ENCODE results near the gene TSFM.

The TSFM gene

GRCh38 chr12:57821474-57822214, 39.1 kb downstream of the TSFM start:
- H3K4me3 ChIP-seq (ENCODE audit: control insufficient read depth, low read depth, low read length): no peak overlapping the region
- DNase-seq (ENCODE audit: low read depth): no peak
- TF ChIP-seq CTCF (conservative IDR thresholded peaks at IDR 0.05; ENCODE audit: control insufficient read depth, insufficient read depth, low read depth, low read length): no peak

- DNase-seq (ENCODE audit: low read depth): no peak
- H3K4me3 ChIP-seq (ENCODE audit: control insufficient read depth, low read depth, low read length): no peak overlapping the region
- TF ChIP-seq CTCF (conservative IDR thresholded peaks at IDR 0.05; ENCODE audit: control insufficient read depth, insufficient read depth, low read depth, low read length): no peak
Measured at GRCh38 chr12:57822392-57823130, 40.0 kb downstream of the TSFM start.

DNA sequence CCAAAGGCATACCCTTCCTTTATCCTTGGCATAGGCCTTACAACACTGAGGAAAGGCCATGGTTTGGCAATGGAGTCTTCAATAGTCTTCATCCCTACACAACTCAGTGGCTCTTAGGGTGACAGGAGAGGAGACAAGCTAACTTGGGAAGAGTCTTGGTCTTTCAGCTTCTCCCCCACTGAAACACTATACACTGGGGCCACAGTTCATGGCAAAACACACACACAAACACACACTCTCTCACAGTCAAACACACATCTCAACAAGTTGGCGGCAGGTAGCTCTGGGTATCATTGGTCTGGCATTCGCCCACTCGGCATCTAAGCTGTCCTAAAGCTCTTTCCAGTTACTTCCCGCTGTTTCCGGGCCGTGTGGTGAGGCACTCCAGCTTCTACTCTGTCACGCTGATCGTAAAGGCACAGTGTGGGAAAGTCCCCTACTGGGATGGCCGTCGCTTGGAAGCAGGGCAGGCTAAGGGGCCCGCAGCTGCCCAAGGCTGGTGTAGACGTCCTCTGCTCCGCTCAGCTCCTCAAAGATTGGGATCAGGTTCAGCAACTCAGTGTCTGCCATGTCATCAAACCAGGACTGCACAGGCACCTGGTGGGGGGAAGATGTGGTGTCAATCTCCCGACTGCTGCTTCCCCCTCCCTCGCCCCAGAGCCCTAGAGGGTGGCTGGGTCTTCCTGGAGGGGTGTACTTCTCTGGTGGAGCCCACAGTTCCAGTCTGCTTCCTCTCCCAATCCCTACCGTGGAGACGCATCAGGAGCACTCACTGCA, 40.7 kb downstream of the TSFM start:
- TF ChIP-seq CTCF (conservative IDR thresholded peaks at IDR 0.05; ENCODE audit: control insufficient read depth, insufficient read depth, low read depth, low read length): no peak
- no peak overlapping the region for H3K4me3 ChIP-seq (ENCODE audit: control insufficient read depth, low read depth, low read length)
- DNase-seq (ENCODE audit: low read depth): no peak

DNA sequence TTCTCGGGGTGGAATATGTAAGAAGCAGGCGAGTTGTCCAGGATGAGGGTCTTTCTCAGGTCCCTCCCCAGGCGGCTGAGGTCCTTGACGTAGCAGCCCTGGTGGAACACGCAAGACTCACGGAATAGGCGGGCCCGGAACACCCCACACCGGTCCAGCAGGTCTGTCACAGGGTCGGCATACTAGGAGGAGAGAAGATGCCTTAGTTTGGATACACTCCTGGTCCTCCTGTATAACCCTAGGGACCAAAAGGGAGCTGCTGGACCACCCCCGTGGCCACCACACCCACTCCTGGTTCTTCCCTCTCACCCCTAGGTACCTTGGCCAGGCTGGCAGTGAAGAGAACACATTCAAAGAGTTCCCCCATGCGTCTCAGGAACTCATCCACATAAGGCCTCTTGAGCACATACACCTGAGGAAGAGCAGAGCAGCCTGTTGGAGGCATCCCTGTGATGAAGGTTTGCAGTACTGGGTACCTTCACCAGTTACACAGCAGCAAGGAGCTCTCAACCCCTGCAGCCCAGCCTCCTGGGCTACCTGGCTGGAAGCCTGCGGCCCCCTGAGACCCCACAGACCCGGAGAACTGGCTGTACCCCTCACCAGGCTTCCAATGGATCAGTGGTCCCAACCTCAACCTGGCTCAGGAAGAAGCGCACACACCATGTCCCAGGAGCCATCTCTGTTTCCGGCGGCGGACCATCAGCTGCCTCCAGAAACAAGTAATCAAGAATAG, 41.5 kb downstream of the TSFM start:
- no peak for DNase-seq (ENCODE audit: low read depth)
- TF ChIP-seq CTCF (conservative IDR thresholded peaks at IDR 0.05; ENCODE audit: control insufficient read depth, insufficient read depth, low read depth, low read length): no peak
- H3K4me3 ChIP-seq (ENCODE audit: control insufficient read depth, low read depth, low read length): no peak overlapping the region

DNA sequence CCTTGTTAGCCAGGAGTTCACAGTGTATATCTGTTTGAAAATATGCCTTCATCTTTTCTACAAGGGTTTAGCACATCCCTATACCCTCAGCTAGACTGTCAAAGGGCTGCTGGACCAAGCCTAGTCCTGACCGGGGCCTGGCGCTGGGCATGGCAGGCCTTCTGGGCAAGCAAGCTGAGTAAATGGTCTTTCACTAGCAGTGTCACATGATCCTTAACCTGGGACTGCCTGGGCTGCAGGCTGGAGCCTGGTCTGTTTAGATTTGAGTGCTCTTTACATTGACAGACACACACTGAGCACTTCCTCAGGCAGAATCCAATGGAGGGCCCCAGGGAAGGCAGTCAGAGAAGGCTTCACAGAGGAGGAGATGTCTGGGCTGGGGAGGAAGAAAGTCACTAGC, 42.9 kb downstream of the TSFM start:
- H3K4me3 ChIP-seq (ENCODE audit: control insufficient read depth, low read depth, low read length): no peak overlapping the region
- DNase-seq (ENCODE audit: low read depth): no peak
- TF ChIP-seq CTCF (conservative IDR thresholded peaks at IDR 0.05; ENCODE audit: control insufficient read depth, insufficient read depth, low read depth, low read length): no peak

DNA sequence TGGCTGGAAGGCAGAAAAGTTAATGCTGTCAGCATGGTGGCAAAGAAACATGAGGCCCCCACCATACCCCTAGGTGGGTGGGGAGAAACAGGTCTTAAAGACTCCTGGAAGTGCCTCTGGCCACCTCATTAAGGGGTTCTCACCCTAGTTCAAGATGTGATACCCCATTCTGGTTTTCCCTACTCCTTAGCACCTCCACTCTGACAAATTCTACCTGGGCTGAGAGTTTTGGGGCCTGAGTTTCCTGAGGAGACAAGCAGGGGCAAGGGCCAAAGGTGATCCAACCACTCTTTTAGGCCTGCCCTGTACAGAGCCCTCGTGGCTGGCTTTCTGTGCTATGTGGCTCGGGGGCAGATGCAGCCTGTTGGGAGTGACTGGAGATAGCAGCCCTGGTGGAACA, 43.8 kb downstream of the TSFM start:
- no peak for DNase-seq (ENCODE audit: low read depth)
- no peak for TF ChIP-seq CTCF (conservative IDR thresholded peaks at IDR 0.05; ENCODE audit: control insufficient read depth, insufficient read depth, low read depth, low read length)
- no peak overlapping the region for H3K4me3 ChIP-seq (ENCODE audit: control insufficient read depth, low read depth, low read length)

All from fibroblast of mammary gland (primary cell).